NAMALWA (cell line): ENCODE data around the gene MAPK14.

Experiments used
- DNase-seq: peaks from one replicate; pipeline ENCODE4 v3.0.0-alpha.2; 2015; ENCODE audit warnings: low spot score

Gene MAPK14

DNA sequence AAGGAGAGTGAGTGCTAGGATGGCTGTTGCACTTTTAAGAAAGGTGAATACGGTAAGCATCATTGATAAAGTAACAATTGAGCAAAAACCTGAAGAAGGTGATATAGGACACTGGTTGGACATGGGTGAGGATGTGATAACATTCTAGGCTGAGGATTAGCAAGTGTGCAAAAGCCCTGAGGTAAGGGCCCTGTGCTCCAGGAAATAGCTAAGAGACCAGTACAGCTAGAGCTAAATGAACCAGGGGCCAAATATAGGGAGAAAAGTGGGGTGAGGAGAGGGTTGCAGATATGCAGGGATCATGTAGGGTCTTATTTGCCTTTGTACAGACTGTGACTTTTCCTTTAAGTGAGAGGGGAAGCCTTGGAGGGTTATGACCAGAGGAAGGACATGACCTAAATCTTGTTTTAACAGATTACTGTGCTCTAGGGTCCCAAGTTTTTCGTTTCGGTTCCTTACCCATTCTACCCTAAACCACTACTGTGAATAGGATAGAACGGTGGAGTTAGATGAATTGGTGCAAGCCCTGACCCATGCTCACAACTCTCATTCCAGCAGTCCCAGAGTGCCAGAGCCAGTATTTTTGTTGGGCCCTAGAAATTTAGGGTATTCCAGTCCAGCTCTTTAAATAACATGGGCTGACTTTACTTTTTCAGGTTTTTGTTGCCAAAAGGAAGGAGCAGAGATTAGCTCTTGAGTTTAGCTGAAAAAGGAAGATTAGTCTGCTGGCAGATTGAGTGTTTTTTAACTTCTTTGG lies 10.7 kb downstream of the MAPK14 start:
- no peak for DNase-seq

DNA sequence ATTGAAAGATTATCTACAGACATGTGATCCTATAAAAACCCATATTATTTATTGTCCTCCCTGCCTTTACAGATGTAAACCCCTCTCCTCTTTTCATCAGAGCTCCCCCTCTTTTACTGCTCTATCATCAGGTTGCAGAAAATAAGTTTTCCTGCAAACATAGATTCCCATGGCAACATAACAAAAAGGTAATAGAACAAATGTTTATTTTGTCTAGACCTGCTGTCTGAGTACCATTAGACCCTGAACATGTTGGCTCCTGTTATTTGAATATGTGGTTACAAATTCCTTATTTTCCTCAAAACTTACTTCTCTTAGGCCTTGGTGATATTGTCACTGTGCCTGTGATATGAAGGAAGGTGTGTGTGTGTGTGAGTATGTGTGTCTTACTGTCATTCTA lies 11.5 kb downstream of the MAPK14 start:
- DNase-seq: no peak

DNA sequence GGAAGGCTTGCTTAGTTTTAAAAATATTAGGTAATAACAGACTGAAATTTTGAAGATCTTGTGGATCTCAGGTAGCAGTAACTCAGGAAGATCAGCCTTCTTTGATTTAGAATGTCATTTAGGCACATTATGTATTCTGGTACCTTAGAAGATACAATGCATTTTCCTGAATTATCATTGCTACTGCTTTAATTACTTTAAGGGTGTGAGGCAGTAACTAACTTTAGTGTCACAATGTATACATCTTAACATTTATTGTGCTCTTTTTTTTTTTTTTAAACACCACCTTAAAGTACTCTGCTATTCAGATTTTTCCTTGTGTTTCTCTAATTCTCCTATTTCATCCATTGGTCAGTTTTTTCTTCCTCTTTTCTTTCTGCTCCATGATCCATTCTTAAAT lies 13.3 kb downstream of the MAPK14 start:
- no peak for DNase-seq

DNA sequence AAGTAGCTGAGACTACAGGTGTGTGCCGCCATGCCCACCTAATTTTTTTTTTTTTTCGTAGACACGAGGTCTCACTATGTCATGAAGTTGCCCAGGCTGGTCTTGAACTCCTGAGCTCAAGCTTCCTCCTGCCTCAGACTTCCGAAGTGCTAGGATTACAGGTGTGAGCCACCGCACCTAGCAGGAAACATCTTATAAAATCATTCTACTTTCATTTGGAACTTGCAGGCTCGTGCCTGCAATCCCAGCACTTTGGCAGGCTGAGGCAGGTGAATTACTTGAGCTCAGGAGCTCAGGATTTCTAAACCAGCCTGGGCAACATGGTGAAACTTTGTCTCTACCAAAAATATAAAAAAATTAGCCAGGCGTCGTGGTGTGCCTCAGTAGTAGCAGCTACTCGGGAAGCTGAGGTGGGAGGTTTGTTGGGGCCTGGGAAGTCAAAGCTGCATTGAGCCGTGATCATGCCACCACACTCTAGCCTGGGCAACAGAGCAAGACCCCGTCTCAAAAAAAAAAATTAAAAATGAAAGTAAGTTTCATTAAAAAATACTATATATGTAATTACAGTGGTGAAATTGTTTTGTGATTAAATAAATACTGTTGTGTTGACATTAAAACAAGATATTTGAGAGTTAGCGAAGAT lies 15.1 kb downstream of the MAPK14 start:
- no peak for DNase-seq

DNA sequence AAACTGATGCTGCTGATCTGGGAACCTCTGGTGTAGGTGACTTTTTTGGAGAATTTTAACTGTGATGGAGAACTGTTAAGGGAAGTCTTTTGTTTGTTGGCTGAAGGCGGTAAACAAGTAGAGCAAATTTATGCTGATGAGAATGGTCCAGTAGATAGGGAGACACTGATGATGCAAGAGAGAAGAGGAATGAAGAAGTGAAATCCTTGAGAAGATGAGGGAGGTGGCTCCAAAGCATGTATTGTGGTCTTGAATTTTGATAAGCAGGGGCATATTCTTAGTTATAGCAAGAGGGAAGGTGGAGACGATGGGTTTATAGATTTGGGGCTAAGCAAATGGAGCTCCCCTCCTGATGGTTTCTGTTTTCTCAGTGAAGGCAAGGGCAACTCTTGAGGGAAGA lies 22.0 kb downstream of the MAPK14 start:
- no peak for DNase-seq

DNA sequence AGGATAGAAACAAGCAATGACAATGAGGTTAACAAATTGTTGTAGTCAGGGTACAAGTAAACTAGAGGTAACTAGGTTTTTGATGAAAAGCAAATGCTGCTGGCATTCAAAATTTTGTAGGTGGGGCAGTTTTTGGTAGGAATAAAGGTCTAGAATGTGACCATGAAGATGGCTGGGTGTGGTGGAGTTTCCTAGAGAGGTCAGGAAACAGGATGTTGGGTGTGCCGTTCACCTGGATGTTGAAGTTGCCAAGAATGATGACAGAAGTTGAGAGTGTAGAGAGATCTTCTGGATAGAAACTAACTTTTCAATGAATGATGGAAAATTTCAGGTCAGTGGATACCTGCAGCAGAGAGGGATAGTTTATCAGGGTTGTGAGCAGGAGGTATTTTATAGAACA lies 22.7 kb downstream of the MAPK14 start:
- DNase-seq: no peak

DNA sequence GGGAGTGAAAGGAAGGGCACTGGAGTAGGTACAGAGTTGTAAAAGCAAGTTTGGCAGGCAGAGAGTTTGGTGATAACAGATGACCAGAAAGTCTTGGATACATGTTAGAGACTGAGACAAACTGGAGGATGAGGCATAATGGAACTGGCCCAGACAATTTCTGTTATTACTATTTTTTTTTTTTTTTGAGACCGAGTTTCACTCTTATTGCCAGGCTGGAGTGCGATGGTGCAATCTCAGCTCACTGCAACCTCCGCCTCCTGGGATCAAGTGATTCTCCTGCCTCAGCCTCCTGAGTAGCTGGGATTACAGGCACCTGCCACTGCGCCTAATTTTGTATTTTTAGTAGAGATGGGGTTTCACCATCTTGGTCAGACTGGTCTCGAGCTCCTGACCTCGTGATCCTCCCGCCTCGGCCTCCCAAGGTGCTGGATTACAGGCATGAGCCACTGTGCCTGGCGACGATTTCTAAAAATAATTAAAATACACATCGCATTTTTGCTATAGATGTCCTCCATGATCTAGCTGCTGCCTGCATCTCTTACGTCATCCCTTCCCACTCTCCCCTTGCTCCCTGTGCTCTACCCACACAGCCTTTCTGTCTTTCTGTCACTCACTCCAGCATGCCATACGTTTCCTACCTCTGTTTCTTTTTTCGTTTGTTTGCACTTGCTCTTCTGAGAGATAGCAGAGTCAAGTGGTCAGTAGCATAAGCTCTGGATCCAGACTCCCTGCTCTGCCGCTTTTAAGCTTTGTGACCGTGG lies 23.5 kb downstream of the MAPK14 start:
- DNase-seq: no peak

DNA sequence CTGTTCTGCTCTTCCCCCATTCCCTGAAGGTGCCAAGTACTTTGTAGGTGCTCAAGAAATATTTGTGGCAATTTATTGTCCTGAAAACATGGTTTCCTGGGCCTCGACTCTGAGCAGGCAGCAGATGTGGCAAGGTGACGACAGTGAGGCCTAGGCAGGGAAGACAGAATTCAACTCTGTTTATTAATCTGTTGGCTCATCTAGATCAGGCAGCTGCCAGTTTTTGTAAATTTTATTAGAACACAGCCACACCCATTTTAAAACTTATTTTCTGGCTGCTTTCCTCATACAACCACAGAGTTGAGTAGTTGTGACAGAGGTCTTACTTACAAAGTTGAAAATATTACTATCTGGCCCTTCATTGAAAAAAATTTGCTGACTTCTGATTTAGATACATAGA lies 24.5 kb downstream of the MAPK14 start:
- no peak for DNase-seq

DNA sequence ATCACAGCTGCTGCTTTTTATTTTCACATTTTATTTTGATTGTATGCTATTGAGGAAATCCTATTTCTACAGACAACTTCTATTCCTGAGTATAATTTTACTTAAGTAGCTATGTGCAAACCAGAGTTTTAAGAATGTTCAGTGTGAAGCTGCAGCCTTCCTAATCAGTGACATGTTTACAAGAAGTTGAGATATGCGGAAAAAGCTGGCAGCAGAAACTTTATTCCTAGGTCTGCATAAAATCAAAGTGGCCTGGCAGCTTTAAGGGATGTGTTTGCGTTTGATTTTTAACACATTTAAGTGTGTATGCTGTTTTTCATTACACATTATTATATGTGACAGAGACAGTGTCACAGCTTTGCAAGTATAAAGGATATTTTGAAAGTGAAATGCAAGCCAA lies 26.3 kb downstream of the MAPK14 start:
- no peak for DNase-seq

DNA sequence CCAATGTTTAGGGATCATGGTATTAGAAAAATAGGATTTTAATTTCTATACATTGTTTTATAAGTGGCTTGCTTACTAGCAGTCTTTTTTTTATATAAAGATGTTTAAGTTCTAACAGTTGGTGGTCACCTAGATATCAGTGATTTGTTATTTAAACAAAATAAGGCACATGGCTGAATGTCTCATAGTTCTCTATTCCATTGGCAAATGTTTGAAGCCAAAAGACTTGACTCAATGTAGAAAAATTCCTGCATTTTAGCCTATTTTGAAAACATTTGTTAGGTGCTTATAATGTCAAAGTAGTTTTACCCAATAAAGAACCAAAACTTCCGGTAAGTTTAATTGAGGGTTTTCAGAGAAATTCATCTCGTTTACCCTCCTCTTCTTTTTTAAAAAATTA lies 26.8 kb downstream of the MAPK14 start:
- no peak for DNase-seq

DNA sequence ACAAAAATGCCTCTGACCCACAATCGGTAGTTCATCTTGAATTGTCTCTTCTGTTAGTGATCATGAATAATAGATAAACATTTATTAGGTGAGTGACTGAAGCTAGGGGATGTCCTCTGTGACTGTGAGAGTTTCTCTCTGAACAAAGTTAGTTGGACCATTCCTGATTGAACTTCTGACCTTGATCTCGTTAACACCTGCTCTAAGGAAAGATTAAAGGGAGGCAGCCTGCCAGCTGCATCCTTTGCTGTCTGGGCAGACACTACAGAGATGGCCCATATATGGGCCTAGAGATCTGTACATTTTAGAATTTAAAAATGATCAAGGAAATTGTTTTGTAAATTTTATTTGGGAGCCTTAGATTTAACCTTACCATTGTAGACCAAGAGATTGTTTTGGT lies 27.3 kb downstream of the MAPK14 start:
- no peak for DNase-seq

DNA sequence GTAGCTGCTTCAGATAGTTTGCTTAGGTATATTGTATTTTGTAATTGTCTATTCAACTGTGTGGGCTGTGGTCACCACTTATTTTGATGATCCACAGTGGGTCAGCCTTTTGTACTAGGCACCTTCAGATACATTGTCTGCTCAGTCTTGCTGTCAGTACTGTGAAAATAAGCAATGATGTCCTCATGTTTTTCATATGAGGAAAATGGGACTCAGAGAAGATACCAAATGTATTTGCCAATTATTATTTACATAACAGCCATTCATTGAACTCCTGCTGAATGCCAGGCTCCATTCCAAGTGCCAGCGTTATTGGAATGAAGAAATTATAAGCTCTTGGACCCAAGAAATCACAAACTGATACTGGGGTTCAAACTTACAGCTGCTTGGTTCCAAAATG lies 28.6 kb downstream of the MAPK14 start:
- no peak for DNase-seq

DNA sequence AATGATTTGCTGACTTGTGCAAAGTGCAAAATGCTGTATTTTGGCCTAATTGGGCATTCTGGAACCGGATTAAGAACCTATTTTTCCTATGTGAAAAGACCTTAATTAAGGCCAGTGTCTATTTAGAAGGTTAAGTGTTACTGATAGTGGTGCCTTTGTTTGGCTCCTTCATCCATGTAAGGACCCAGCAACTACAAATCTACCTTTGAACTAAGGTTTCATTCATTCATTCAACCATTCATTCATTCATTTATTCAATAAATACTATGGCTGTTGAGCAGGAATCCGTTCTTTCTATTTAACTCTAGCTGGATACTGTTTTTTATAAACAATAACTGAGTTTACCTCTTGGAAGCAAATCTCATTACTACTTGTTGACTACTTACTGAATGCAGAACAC lies 33.6 kb downstream of the MAPK14 start:
- DNase-seq: no peak

DNA sequence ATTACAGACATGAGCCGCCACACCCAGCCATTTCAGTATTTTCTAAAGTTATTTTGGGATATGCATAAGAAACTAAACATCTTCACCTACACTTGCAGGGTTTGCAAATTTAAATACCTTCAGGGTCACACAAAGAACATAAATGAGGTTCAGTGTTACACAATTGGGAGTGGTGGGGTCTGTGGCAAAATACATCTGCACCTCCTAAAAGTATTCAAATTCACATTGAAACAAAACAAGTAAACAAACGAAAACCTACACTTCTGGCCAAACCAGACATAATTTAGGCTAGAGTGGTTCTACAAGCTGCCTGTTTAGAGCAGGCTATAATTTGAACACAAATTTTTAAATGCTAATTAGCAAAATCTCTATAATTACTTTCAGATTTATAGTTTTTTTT lies 34.6 kb downstream of the MAPK14 start:
- no peak for DNase-seq

DNA sequence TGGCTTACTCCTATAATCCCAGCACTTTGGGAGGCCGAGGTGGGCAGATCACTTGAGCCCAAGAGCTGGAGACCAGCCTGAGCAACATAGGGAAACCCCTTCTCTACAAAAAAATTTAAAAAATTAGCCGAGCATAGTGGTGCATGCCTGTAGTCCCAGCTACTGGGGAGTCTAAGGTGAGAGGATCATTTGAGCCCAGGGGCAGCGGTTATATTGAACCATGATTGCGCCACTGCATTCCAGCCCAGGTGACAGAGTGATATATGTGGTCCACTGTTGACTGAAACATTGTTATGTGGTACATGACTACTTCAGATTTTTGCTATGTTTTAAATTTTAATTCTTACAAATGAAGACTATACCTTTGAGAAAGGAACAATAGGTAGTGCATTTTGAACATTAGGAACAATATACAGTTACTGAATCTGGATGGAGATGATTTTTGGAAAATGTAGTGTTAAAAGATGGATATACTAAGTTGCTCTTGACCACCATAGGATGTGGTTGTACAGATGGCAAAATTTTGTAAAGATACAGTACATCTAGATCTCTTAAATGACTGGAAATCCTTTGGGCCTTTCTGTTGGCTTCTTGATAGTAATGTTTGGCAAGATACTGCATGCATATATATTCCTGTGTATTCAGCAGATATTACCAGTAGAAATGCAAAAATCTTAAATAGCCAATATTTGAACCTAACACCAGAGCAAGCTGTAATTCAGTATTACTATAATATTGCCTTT lies 35.9 kb downstream of the MAPK14 start:
- DNase-seq: no peak

DNA sequence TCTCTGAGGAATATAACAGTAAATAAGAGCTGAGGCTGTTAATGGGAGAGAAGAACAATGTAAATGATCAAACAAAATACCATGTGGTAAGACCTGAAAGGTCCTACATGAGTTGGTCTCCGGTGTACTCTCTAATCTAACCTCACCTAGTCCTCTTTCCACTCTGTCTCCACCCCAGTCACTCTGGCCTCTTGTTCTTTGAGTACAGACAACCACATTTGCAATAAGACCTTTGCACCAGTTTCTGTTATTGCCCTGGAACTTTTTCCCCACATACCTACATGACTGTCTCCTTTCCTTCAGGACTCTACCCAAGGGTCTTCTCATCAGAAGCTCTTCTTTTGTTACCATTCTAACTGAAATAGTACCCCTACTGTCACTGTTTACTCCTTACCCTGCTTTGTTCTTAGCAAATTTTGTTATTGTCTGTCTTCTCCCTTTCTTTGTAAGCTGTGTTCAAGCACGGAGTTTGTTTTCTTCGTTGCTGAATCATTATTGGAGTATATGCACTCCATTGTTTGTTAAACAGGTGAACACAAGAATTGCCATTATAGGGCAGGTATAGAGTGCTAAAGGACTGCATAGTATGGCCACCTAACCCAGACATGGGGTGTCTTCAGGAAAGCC lies 37.3 kb downstream of the MAPK14 start:
- DNase-seq: no peak

DNA sequence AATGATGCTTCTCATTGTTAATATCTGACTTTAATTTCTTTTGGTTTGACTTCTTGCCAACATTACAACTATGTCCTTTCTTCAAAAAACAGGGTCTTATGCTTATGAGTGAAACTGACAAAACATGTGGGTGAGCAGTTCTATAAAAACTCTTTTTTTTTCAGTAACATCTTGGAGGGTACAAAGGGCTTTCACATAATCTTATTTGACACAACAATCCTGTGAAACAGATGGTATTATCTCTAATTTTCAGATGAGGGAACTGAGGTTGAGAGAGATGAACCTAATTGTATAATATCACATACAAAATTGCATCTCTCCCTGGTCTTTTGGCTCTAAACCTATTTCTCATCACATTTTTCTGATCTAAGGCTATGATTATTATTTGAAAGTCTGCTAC lies 38.3 kb downstream of the MAPK14 start:
- no peak for DNase-seq

DNA sequence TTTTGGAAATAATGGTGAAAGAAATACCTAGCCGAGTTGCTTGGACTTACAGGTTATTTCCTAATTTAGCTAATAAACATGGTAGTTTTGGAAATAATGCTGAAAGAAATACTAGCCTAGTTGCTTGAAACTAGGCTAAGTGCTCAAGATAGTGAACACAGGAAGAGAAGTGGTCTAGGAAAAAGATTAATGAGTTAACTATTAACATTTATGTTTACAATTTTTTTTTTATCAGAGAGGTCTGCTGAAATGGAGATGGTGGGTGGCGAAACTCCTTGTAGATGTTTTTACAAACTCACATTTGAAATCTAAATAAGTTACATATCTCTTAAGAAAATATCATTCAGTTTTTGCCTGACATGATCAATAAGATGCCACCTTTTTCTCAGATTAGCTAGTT lies 39.2 kb downstream of the MAPK14 start:
- DNase-seq: no peak

DNA sequence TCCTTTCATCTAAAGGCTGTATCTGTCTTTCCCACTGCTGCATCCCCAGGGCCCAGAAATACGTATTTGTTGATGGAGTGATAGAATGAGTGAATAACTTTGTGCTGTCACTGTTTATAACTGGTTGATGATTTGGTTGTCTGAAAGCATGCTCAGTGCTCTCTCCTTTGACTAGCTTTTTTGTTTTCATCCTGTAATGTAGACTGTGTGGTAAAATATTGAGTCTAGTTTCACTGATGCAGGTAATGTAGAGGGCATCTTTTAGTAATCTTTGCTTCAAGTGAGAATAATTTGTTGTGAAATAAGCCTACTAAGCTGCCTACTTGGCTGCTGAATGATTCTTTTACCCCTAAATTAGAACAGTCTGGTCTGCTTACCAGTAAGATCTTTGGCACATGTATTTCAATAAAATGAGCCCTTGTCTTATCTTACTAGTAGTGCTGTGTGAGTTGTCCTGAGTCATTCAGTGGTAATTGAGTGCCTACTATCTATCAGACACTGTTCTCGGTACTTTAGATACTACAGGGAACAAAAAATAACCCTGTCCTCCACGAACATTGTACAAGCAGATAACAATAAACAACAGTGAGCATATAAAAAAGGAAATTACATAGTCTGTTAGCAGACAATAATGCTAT lies 39.9 kb downstream of the MAPK14 start:
- no peak for DNase-seq

DNA sequence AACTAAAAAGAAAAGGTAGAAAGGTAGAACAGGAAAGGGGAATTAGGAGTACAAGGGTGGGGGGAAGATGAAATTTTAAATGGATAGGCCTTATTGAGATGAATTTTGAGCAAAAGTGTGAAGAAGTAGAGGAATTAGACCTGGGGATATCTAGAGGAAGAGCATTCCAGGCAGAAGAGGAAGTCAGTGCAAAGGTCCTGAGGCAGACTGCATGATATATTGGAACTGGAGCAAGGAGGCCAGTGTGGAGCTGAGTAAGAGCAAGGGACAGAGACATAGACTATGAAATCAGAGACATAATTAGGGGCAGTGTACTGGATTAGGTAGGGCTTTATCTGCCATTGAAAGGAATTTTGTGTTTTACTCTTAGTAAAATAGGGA lies 40.4 kb downstream of the MAPK14 start:
- no peak for DNase-seq

DNA sequence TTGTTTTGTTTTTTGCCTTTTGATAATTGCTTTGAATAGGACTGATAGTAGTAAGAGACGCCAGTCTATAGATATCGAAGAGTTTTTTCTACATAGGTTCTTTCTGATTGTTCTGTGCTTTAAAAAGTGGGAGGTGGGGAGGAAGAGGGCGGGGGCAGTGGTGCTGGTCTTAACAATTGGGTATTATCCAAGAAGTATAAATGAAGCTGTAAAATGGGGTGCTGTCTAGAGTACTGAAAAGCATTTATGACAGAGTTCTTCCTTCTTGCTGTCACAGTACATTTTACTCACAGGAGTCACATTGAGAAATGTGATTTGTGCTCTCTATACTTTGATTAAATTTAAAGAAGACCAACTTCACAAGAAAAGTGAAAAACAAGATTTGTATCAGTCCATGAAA lies 41.0 kb downstream of the MAPK14 start:
- no peak for DNase-seq

DNA sequence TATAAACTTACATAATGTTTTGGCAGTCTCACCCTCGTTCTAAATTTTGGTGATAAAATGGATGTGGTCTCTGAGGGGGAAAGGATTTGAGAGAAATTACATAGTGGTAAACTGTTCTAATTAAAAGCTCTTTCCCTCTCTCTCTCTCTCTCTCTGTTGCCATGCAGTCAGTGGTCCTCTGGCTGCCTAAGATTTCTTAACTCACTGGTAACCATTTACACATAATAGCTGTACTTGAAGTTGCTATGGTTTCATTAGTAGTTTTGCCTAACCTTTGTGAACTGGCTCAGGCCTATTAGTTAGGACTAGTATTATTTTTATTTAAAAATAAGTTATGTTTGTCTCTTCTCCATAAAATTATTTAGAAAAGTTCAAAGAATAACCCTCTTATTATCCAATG lies 42.0 kb downstream of the MAPK14 start:
- DNase-seq: no peak
